RWPE2 (cell line): ENCODE results near the gene CSMD2.

Experiments
- ATAC-seq: fragments of 200-7000 bp; cut with Tn5 transposase; 3 replicates; pipeline ENCODE4 v1.9.1; 2021; ENCODE audit warnings: low read depth
- DNase-seq: peaks from one replicate; pipeline ENCODE4 v3.0.0-alpha.2; 2020; ENCODE audit warnings: low spot score
- H3K27ac ChIP-seq: fragments of 450-650 bp; 2 replicates; pipeline ENCODE4 v1.5.1; 2017; ENCODE audit warnings: mild to moderate bottlenecking; ENCODE audit not compliant: poor library complexity, severe bottlenecking
- H3K27me3 ChIP-seq: fragments of 250-450 bp; sonication (Bioruptor Pico); 2 replicates; pipeline ENCODE4 v1.5.1; 2021; ENCODE audit warnings: mild to moderate bottlenecking, moderate library complexity; ENCODE audit not compliant: insufficient read depth, poor library complexity, severe bottlenecking
- H3K36me3 ChIP-seq: fragments of 250-450 bp; sonication (Bioruptor Pico); 2 replicates; pipeline ENCODE4 v1.5.1; 2020; ENCODE audit warnings: low read depth, mild to moderate bottlenecking, moderate library complexity
- H3K4me1 ChIP-seq: fragments of 250-450 bp; sonication (Bioruptor Pico); 2 replicates; pipeline ENCODE4 v1.5.1; 2021; ENCODE audit warnings: mild to moderate bottlenecking, moderate library complexity; ENCODE audit not compliant: insufficient read depth, poor library complexity, severe bottlenecking
- H3K4me3 ChIP-seq: fragments of 250-450 bp; sonication (Bioruptor Pico); 2 replicates; pipeline ENCODE4 v1.5.1; 2021; ENCODE audit warnings: mild to moderate bottlenecking, moderate library complexity; ENCODE audit not compliant: severe bottlenecking
- H3K9me3 ChIP-seq: fragments of 250-450 bp; sonication (Bioruptor Pico); 2 replicates; pipeline ENCODE4 v1.5.1; 2021; ENCODE audit warnings: mild to moderate bottlenecking, moderate library complexity; ENCODE audit not compliant: severe bottlenecking
- CTCF ChIP-seq: fragments of 450-650 bp; IDR thresholded peaks from one replicate; pipeline ENCODE4 v1.5.1; 2017; ENCODE audit warnings: mild to moderate bottlenecking, moderate library complexity; ENCODE audit not compliant: poor library complexity, severe bottlenecking

Gene CSMD2

GRCh38 chr1:34164771-34165391, at the start of gene CSMD2:
Gene CSMD2 (minus strand): TSS chr1:34165230. CDS start chr1:34165097, 133 bp downstream.
- Histone ChIP-seq H3K27ac (no peak within 1 kb of the TSS), H3K27me3 (peaks cover 85% of the 10 kb centered on the region), H3K4me3 (peak within 1 kb of the TSS; percentile 24), H3K4me1 (no peaks in the 10 kb centered on the region), H3K9me3 (peaks cover 2% of the 10 kb centered on the region), H3K36me3 (no peaks in the 10 kb centered on the region)
- DNase-seq = no peak
- TF ChIP-seq CTCF = peak; percentile 6
- peak; percentile 41; the same call in 1 of the 3 replicates for ATAC-seq

- ATAC-seq (no peak), DNase-seq (no peak)
- H3K27ac ChIP-seq = no peak overlapping the region
- no peak for TF ChIP-seq CTCF
- H3K9me3 ChIP-seq = no peaks in the 10 kb centered on the region
- H3K4me1 ChIP-seq = no peaks in the 10 kb centered on the region
- no peak overlapping the region for H3K4me3 ChIP-seq
- H3K36me3 ChIP-seq = no peaks in the 10 kb centered on the region
- no peaks in the 10 kb centered on the region for H3K27me3 ChIP-seq
Measured at GRCh38 chr1:34213956-34214355, 48.9 kb upstream of the CSMD2 start.

- Histone ChIP-seq H3K27ac (no peak overlapping the region), H3K9me3 (no peaks in the 10 kb centered on the region), H3K36me3 (no peaks in the 10 kb centered on the region), H3K4me3 (no peak overlapping the region), H3K27me3 (no peaks in the 10 kb centered on the region), H3K4me1 (no peaks in the 10 kb centered on the region)
- ATAC-seq = no peak
- no peak for DNase-seq
- no peak for TF ChIP-seq CTCF
Measured at GRCh38 chr1:34212673-34213072, 47.6 kb upstream of the CSMD2 start.

GRCh38 chr1:34199927-34200326, 34.9 kb upstream of the CSMD2 start:
- Histone ChIP-seq H3K27me3 (no peaks in the 10 kb centered on the region), H3K4me1 (peaks cover 4% of the 10 kb centered on the region), H3K36me3 (no peaks in the 10 kb centered on the region), H3K27ac (peak overlapping the region; percentile 15), H3K9me3 (no peaks in the 10 kb centered on the region), H3K4me3 (no peak overlapping the region)
- no peak for TF ChIP-seq CTCF
- no peak for DNase-seq
- peak; percentile 89 for ATAC-seq

- Histone ChIP-seq H3K36me3 (no peaks in the 10 kb centered on the region), H3K4me3 (no peak overlapping the region), H3K27me3 (peaks cover 2% of the 10 kb centered on the region), H3K27ac (no peak overlapping the region), H3K4me1 (no peaks in the 10 kb centered on the region), H3K9me3 (peaks cover 3% of the 10 kb centered on the region)
- no peak for TF ChIP-seq CTCF
- ATAC-seq (no peak), DNase-seq (no peak)
Measured at GRCh38 chr1:34192621-34193020, 27.6 kb upstream of the CSMD2 start.
